HepG2 (cell line): ENCODE measurements around the gene SMIM13. TPM values are rescaled to one million over a fixed set of nuclear protein-coding genes. Genes with fewer than 3 reads are reported as not detected.

Experiments
- ELK4 ChIP-seq: sonication (generic); formaldehyde crosslinking; IDR thresholded peaks from 2 replicates; pipeline ENCODE4 v1.9.0; 2021; ENCODE audit warnings: missing genetic modification reagents, borderline replicate concordance
- GABPA ChIP-seq, 2 experiments: IDR thresholded peaks; 2 replicates each; pipeline ENCODE4 v1.6.1; 2011 to 2016; ENCODE audit warnings: low read depth in 2 of 2, low read length in 1 of 2, missing biosample characterization in 1 of 2, missing genetic modification characterization in 1 of 2
- GATAD2A ChIP-seq: IDR thresholded peaks from 2 replicates; pipeline ENCODE4 v1.6.1; 2016
- HES4 ChIP-seq: sonication (generic); formaldehyde crosslinking; IDR thresholded peaks from 2 replicates; pipeline ENCODE4 v1.9.0; 2021; ENCODE audit warnings: mild to moderate bottlenecking, missing genetic modification reagents, borderline replicate concordance
- JARID2 ChIP-seq: sonication (generic); formaldehyde crosslinking; IDR thresholded peaks from 2 replicates; pipeline ENCODE4 v1.8.1; 2023; ENCODE audit warnings: missing genetic modification reagents, inconsistent platforms; ENCODE audit not compliant: insufficient replicate concordance
- MLX ChIP-seq: IDR thresholded peaks from 2 replicates; pipeline ENCODE4 v1.6.1; 2016
- RAD51 ChIP-seq: fragments of 450-650 bp; IDR thresholded peaks from 2 replicates; pipeline ENCODE4 v1.6.1; 2016; ENCODE audit warnings: borderline replicate concordance
- ZBTB46 ChIP-seq: sonication (generic); formaldehyde crosslinking; IDR thresholded peaks from 2 replicates; pipeline ENCODE4 v1.4.0; 2020; ENCODE audit warnings: mild to moderate bottlenecking, missing genetic modification reagents, borderline replicate concordance
- ZBTB8A ChIP-seq: sonication (generic); formaldehyde crosslinking; IDR thresholded peaks from 2 replicates; pipeline ENCODE4 v1.4.0; 2020; ENCODE audit warnings: mild to moderate bottlenecking, low read depth, missing genetic modification reagents, borderline replicate concordance
- ZNF460 ChIP-seq: sonication (generic); formaldehyde crosslinking; IDR thresholded peaks from 2 replicates; pipeline ENCODE4 v1.5.1; 2020; ENCODE audit warnings: missing genetic modification reagents, mild to moderate bottlenecking, borderline replicate concordance
- ZNF616 ChIP-seq: sonication (generic); formaldehyde crosslinking; IDR thresholded peaks from 2 replicates; pipeline ENCODE4 v1.5.0; 2020; ENCODE audit warnings: low read depth, mild to moderate bottlenecking, missing genetic modification reagents
- ZNF773 ChIP-seq: sonication (generic); formaldehyde crosslinking; IDR thresholded peaks from 2 replicates; pipeline ENCODE4 v1.4.0; 2020; ENCODE audit warnings: missing genetic modification reagents, borderline replicate concordance
- polyA plus RNA-seq, 8 experiments: library from polyadenylated mRNA; depleted of rRNA in 3 of 8; stranded (reverse) in 7 of 8; unstranded in 1 of 8; fragments of >200 nt; fragmentation: Illumina TruSeq in 4 of 8; extraction: Trizol in 4 of 8; gene quantifications; 2 replicates each; pipeline versions ENCODE4 v1.2.1 to v1.2.3, GENCODE V29; 2011 to 2016; ENCODE audit warnings: low read depth in 4 of 8, missing spikeins in 1 of 8, mixed read lengths in 1 of 8; ENCODE audit not compliant: insufficient read depth in 1 of 8
- total RNA-seq, 5 experiments: library from RNA; depleted of rRNA; stranded (reverse); fragments of >200 nt; fragmentation: Illumina TruSeq; extraction: Trizol; gene quantifications; 2 replicates each; pipeline ENCODE4 v1.2.3, GENCODE V29; 2016; ENCODE audit warnings: low read depth in 1 of 5
- TF ChIP-seq, protein P1 (sequence below): sonication (generic); formaldehyde crosslinking; IDR thresholded peaks from 2 replicates; pipeline ENCODE4 v1.4.0; 2020; ENCODE audit warnings: missing genetic modification reagents
- TF ChIP-seq, protein P2 (sequence below): sonication (generic); formaldehyde crosslinking; IDR thresholded peaks from 2 replicates; pipeline ENCODE4 v1.5.1; 2020; ENCODE audit warnings: mild to moderate bottlenecking, missing genetic modification reagents
- TF ChIP-seq, protein P3 (sequence below): sonication (generic); formaldehyde crosslinking; IDR thresholded peaks from 2 replicates; pipeline ENCODE4 v1.4.0; 2020; ENCODE audit warnings: mild to moderate bottlenecking, low read depth, missing genetic modification reagents

SMIM13 gene
- total and polyA plus RNA-seq, 2 of the 13 experiments (the other 11 are each of a cell fraction or from before 2014, with no cell fraction given): 2.7 to 10.2 TPM

DNA sequence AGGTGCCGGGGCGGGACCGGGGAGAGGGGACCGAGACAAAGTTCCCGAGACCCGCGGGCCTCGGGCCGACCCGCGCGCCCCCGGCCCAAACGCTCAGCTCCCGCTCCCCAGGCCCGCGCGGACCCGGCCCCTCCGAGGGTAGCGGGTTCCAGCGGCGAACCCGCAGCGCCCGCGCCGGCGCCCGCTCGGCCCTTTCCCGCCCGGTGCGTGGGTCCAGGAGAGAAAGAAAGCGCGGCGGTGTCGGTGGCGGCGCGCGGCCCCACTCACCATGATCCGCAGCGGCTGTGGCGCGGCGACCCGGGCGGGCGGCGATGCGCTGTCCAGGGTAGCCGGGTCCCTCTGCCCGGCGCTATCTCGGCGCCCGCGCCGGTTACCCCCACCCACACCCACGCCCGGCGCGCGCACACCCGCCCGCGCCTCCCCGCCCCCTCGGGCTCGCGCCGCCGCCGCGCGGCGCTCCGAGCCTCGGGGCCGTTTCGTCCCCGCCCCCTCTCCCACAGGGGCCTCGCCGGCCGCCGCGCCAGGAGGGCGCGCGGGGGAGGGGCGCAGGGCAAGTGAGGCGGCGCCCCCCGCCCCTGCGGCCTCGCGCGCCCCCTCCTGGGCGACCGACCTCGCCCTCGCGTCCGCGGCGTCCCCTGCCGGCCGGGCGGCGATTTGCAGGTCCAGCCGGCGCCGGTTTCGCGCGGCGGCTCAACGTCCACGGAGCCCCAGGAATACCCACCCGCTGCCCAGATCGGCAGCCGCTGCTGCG, 49.5 kb upstream of the SMIM13 start, which contains the start of gene ELOVL2 (continued):
- TF ChIP-seq ZNF616 (CRISPR knock-in tag) (peak; percentile 62; the same call in 1 of the 2 replicates), RAD51 (no peak), MLX (CRISPR knock-in tag) (0 out of 2 replicates have a peak, but pooled peaks have one; percentile 10), GABPA (IDR thresholded peaks at IDR 0.05; ENCODE audit: low read depth, low read length) (no peak), GABPA (CRISPR knock-in tag; IDR thresholded peaks at IDR 0.05; ENCODE audit: low read depth) (no peak), GATAD2A (CRISPR knock-in tag) (no peak), ZBTB8A (CRISPR knock-in tag) (no peak), ELK4 (no peak), JARID2 (CRISPR knock-in tag) (no peak), HES4 (CRISPR knock-in tag) (peak; percentile 24; the same call in 1 of the 2 replicates), ZBTB46 (CRISPR knock-in tag) (no peak), ZNF773 (CRISPR knock-in tag) (peak; percentile 73; the same call in 1 of the 2 replicates), ZNF460 (CRISPR knock-in tag) (no peak)
- TF ChIP-seq, protein P1, sequence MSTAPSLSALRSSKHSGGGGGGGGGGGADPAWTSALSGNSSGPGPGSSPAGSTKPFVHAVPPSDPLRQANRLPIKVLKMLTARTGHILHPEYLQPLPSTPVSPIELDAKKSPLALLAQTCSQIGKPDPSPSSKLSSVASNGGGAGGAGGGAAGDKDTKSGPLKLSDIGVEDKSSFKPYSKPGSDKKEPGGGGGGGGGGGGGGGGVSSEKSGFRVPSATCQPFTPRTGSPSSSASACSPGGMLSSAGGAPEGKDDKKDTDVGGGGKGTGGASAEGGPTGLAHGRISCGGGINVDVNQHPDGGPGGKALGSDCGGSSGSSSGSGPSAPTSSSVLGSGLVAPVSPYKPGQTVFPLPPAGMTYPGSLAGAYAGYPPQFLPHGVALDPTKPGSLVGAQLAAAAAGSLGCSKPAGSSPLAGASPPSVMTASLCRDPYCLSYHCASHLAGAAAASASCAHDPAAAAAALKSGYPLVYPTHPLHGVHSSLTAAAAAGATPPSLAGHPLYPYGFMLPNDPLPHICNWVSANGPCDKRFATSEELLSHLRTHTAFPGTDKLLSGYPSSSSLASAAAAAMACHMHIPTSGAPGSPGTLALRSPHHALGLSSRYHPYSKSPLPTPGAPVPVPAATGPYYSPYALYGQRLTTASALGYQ (CRISPR knock-in tag): peak; percentile 46; the same call in 1 of the 2 replicates
- TF ChIP-seq, protein P2, sequence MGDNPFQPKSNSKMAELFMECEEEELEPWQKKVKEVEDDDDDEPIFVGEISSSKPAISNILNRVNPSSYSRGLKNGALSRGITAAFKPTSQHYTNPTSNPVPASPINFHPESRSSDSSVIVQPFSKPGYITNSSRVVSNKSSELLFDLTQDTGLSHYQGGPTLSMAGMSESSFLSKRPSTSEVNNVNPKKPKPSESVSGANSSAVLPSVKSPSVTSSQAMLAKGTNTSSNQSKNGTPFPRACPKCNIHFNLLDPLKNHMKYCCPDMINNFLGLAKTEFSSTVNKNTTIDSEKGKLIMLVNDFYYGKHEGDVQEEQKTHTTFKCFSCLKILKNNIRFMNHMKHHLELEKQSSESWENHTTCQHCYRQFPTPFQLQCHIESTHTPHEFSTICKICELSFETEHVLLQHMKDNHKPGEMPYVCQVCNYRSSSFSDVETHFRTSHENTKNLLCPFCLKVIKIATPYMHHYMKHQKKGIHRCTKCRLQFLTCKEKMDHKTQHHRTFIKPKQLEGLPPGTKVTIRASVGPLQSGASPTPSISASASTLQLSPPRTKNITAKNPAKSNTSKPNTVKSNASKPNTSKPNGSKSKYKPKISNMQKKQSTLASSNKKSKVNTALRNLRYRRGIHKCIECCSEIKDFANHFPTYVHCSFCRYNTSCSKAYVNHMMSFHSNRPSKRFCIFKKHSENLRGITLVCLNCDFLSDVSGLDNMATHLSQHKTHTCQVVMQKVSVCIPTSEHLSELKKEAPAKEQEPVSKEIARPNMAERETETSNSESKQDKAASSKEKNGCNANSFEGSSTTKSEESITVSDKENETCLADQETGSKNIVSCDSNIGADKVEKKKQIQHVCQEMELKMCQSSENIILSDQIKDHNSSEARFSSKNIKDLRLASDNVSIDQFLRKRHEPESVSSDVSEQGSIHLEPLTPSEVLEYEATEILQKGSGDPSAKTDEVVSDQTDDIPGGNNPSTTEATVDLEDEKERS: no peak
- TF ChIP-seq, protein P3, sequence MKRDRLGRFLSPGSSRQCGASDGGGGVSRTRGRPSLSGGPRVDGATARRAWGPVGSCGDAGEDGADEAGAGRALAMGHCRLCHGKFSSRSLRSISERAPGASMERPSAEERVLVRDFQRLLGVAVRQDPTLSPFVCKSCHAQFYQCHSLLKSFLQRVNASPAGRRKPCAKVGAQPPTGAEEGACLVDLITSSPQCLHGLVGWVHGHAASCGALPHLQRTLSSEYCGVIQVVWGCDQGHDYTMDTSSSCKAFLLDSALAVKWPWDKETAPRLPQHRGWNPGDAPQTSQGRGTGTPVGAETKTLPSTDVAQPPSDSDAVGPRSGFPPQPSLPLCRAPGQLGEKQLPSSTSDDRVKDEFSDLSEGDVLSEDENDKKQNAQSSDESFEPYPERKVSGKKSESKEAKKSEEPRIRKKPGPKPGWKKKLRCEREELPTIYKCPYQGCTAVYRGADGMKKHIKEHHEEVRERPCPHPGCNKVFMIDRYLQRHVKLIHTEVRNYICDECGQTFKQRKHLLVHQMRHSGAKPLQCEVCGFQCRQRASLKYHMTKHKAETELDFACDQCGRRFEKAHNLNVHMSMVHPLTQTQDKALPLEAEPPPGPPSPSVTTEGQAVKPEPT (CRISPR knock-in tag): no peak
